HG02798 (cell line): ENCODE data around the gene COL5A2.

Experiments
- ATAC-seq: cut with Tn5 transposase; IDR thresholded peaks from one replicate; pipeline ENCODE4 v1.9.1; 2021; ENCODE audit warnings: mild to moderate bottlenecking; ENCODE audit not compliant: unreplicated experiment, poor library complexity

The COL5A2 gene

GRCh38 chr2:189151906-189152305 is 27.7 kb downstream of the COL5A2 start:
- no peak for ATAC-seq

DNA sequence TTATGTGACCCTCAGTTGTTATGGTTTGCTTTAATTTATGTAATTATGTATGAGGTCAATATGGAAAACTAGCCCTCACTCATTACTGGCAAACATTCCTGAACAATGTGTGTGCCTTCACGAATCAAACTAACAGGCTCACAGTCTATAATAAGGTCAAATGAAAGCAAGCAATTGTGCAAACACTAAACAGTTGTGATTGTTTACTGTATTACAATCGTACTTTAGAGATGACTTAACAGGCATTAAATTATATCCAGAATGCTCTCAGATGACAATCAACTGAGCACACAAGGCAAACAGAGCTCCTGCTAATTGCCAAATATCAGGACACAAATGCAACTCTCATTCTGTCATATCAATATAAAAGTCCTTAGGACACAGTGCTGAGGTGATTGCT is 29.5 kb downstream of the COL5A2 start:
- ATAC-seq: no peak

- ATAC-seq: no peak
Measured at GRCh38 chr2:189147989-189148388, 31.6 kb downstream of the COL5A2 start.

- ATAC-seq: no peak
Measured at GRCh38 chr2:189147361-189147760, 32.2 kb downstream of the COL5A2 start.

- no peak for ATAC-seq
Measured at GRCh38 chr2:189146553-189146952, 33.0 kb downstream of the COL5A2 start.

- ATAC-seq: no peak
Measured at GRCh38 chr2:189144700-189145211, 34.8 kb downstream of the COL5A2 start.

DNA sequence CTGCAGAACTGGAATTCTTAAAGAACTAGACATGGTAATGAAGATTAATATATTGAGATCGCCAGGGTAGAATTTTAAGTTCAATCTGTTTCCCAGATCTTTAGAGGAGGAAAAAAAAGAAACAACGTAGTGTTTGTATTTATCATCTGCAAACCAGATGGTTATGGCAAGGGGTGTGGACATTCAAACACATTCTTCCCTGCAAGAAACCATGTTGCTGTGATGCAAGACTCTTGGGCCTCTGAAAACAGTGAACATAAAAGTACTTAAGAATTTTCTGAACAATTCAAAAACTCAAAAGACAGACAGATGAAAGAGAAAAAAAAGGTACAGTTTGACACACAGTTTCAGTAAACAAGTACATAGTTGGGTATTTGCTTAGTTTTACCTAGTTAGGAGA is 35.6 kb downstream of the COL5A2 start:
- ATAC-seq: no peak

DNA sequence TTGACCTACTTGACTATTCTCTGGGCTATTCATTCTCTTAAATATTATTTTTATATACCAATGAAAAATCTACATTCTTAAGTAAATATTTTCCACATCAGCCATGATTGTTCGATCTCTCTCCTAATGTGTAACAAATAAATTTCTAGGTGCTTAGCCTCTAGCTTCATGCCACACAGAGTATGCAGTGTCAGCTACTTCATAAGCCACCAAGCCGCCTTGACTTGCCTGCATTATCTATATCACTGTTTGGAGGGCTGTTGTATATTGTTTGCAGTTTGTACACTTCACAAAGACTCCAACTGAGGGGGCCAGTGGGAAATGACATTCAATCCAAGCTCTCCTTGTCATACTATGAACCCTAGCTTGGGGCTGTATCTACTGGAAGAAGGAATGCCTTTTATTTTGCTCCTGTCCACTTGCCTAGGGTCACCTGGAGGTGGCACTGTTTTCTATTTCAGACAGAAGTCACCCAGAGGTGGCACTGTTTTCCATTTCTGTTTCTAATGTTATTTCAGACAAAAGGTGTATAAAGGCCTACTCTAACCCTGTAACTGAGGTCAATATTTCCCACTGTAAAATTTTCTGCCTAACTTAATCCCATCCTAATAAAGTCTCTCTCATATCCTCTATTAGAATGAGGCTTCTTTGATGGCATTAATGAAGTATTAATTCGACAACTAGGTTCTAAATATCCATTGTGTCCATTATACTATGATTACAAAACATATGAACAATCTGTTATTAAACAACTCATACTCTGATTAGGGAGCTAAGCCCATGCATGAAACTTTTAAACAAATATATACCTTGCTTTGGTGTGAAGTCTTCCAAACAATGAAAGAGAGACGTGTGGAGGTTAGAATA is 36.4 kb downstream of the COL5A2 start:
- ATAC-seq: peak; percentile 98

DNA sequence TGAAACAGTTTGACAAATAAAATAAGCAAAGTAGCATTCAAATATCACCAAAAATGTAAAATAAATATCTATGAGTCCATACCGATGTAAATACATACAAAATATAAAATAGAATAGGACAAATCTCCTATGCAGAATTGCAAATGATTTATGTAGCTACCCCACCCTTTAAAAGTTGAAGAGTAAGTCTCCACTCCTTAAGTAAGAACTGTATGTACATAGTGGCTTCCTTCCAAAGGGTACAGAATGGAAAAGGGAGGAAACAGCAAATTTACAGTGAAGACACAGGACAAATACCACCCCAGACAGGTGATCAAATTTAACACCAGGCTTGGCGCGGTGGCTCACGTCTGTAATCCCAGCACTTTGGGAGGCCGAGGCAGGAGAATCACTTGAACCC is 40.8 kb downstream of the COL5A2 start:
- no peak for ATAC-seq

- no peak for ATAC-seq
Measured at GRCh38 chr2:189137519-189137918, 42.0 kb downstream of the COL5A2 start.

DNA sequence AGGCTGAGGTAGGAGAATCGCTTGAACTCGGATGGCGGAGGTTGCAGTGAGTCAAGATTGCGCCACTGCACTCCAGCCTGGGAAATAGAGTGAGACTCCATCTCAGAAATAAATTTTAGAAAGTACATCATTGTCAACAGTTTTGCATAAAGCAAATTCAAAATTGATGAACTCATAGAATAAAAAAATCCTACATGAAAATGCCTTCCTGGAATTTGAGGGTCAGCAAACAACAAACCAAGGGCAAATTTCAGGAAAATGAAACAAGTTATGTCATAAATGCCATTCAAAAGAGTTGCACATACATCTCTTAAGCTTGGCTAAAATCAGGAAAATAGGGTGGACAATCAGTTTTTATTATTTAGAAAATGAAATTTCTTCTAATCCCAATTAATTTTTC is 45.1 kb downstream of the COL5A2 start:
- ATAC-seq: no peak

- no peak for ATAC-seq
Measured at GRCh38 chr2:189131991-189132390, 47.6 kb downstream of the COL5A2 start.

DNA sequence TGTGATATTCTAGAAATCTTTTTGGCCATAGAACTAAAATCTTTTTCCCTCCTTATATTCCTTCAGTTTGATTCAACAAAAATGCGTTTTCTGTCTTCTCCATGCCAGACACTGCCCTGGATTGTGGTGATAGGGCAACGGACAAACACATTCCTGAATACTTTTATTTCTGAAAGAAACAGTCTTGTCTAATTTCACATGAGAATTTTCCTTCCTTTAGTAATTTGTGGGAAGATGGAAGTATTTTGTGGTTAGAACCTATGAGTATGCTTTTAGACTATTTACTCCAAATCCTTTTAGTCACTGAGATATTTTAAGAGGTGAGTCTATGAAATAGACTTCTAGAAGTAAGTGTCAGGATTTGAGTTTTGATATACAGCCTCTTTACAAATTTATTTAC is 49.6 kb downstream of the COL5A2 start:
- no peak for ATAC-seq

DNA sequence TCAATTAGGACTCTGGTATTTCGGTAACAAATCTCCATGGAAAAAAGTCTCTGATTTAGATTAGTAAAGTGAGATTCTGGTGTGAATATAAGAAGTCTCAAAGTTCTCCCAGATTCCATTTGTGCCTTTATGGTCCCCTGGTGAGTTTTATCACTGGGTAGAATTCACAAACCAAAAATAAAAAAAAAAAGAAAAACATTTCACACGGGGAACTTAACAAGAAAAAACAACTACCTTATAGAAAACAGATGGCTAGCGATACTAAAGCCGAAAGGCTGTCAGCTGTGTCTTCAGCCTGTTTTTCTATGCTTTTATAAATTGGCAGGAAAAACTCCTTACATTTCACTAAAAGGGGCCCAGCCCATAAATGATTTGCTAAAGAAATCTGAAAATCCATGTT is 50.6 kb downstream of the COL5A2 start:
- ATAC-seq: no peak

GRCh38 chr2:189127756-189128155 is 51.8 kb downstream of the COL5A2 start:
- ATAC-seq: no peak

GRCh38 chr2:189125195-189125594 is 54.4 kb downstream of the COL5A2 start:
- no peak for ATAC-seq

DNA sequence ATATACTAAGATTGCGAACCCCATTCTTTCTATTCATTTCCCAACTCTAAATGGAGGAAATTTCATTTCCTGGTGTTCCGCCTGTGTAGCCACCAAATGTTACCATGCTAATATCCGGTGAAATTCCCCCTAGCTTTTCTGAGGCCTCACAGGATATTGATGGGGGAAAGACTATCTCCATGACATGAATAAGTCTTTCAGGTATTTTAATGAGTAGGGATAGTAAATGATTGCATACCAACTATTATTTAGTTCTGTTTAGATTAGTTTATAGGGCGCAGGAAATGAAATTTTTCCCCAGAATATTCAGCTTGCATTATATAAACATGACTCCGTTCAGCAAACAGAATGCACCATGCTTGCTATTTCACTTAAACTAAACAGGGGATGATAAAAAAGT is 55.4 kb downstream of the COL5A2 start:
- ATAC-seq: no peak

DNA sequence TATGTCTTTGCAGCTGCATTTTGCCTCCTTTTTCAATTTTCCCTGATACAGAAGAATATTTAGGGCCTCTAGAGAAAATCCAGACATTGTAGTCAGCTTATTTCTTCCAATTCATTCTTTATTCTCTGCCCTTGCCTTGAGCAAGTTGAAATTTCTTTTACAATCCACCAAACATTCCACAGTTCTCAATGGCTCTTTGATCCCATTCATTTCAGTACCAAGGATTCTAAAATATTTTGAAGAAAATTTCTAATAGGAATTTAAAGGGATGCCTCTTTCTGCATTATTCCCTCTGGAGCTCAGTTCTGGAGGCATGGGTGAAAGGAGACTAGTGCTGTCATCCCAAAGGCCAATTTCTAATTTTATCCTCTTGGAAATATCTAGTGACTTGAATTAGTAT is 61.2 kb downstream of the COL5A2 start:
- no peak for ATAC-seq

GRCh38 chr2:189116979-189117378 is 62.6 kb downstream of the COL5A2 start:
- no peak for ATAC-seq

DNA sequence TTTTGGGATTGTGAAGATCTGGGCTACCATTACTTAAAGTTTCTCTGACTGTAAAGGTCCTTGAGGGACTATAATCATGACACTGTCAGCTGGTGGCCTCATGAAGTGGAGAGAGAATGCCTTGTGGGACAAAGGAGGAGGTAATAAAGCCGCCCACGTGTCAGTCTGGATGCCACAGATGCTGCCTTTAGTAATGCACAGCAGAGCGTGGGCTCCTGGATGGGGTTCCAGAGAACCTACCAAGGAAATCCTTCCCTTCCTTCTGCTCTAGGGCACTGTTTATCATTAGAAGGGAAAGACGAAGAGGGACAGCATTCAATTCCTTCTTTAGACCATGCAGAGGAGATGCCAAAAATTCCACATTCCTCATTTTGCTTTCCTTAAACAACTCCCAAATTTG is 63.5 kb downstream of the COL5A2 start:
- ATAC-seq: peak; percentile 44

DNA sequence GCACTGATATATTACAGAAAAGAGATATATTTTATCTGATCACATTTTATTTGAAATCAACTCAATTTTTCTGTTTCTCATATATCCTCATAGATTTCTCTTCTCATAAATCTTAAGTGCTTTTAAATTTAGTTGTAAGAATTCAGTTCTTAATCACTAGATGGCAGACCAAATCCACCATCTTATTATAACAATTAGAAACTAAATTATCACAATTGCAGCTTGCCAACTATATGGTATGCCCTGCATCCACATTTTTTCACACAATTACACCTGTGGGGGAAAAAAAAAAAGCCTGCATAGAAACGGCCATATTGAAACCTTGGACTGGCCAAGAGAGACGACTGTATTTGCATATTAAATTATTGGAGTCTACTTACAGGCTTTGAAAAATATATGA is 64.4 kb downstream of the COL5A2 start:
- no peak for ATAC-seq

DNA sequence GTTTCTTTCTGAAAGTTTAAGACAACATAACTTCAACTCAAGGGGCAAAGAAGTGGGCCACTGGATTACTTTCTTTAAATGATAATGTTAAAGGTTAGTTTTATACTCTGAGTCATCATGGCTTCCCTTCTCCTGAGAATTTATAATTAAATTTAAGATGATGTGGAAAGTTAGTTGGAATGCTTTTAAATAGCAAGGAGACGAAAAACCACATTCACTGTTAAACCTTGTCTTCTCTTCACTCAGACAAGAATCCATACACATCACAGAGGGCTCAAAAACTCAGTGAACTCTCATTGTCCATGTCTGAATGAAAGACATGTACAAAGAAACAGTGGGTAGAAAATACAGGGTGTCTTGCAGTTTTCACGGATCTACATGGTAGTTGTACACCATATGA is 65.6 kb downstream of the COL5A2 start:
- ATAC-seq: no peak
